ENCODE results near the gene EBF4.
"Not testable (repeated sequence)": the region's sequence is repeated elsewhere in the genome, so short reads cannot be mapped to it uniquely, and the experiment has no call there.

The EBF4 gene

GRCh38 chr20:2807019-2807418, 114.4 kb downstream of the EBF4 start:
- DNase-seq (ENCODE audit: insufficient read length, low spot score) (no peak), FAIRE-seq (no peak)

GRCh38 chr20:2807929-2808328, 115.3 kb downstream of the EBF4 start:
- not testable (repeated sequence) for DNase-seq (ENCODE audit: insufficient read length, low spot score); FAIRE-seq

- FAIRE-seq (no peak), DNase-seq (ENCODE audit: insufficient read length, low spot score) (no peak)
Measured at GRCh38 chr20:2809690-2810089, 117.1 kb downstream of the EBF4 start.

Data from GM19239 (cell line).